Left hindlimb (tissue), 1 donor: ENCODE data around the gene MED17.
"Not testable (repeated sequence)": the region's sequence is repeated elsewhere in the genome, so short reads cannot be mapped to it uniquely, and the experiment has no call there.

Experiments
- DNase-seq: peaks from one replicate; pipeline ENCODE4 v3.0.0-alpha.2; 2018

The MED17 gene

GRCh38 chr11:93784145-93784934, at the start of gene MED17:
TSS of gene MED17 (plus strand) at chr11:93784282. CDS start at chr11:93784514, 232 bp downstream.
- DNase-seq, result peak; percentile 94

GRCh38 chr11:93734427-93735222, 49.5 kb upstream of the MED17 start:
- DNase-seq, result no peak

GRCh38 chr11:93735627-93736026, 48.5 kb upstream of the MED17 start:
- no peak for DNase-seq

GRCh38 chr11:93736129-93736528, 48.0 kb upstream of the MED17 start:
- no peak for DNase-seq

GRCh38 chr11:93737904-93738612, 46.0 kb upstream of the MED17 start:
- DNase-seq, result no peak

GRCh38 chr11:93738647-93739081, 45.4 kb upstream of the MED17 start:
- no peak for DNase-seq

GRCh38 chr11:93740031-93740729, 43.9 kb upstream of the MED17 start:
- DNase-seq, result peak; percentile 38

- DNase-seq, result peak; percentile 57
Measured at GRCh38 chr11:93740730-93741093, 43.4 kb upstream of the MED17 start.

GRCh38 chr11:93741094-93741881, 42.8 kb upstream of the MED17 start, which contains the start of the genes C11orf54 and TAF1D:
TSS of gene C11orf54 (plus strand) at chr11:93741672. CDS start at chr11:93747394, 5,722 bp downstream.
TSS of gene TAF1D (minus strand) at chr11:93741495. CDS start at chr11:93739304, 2,191 bp downstream.
- peak; percentile 98 for DNase-seq

- no peak for DNase-seq
Measured at GRCh38 chr11:93741882-93742226, 42.2 kb upstream of the MED17 start.

- DNase-seq, result no peak
Measured at GRCh38 chr11:93743291-93743690, 40.8 kb upstream of the MED17 start.

- no peak for DNase-seq
Measured at GRCh38 chr11:93744669-93745004, 39.4 kb upstream of the MED17 start.

- DNase-seq, result not testable (repeated sequence)
Measured at GRCh38 chr11:93745005-93745755, 38.9 kb upstream of the MED17 start.

- DNase-seq, result no peak
Measured at GRCh38 chr11:93746101-93746500, 38.0 kb upstream of the MED17 start.

GRCh38 chr11:93747122-93747521, 37.0 kb upstream of the MED17 start:
- DNase-seq, result no peak

- DNase-seq, result no peak
Measured at GRCh38 chr11:93751001-93751400, 33.1 kb upstream of the MED17 start.

- DNase-seq, result no peak
Measured at GRCh38 chr11:93753241-93753640, 30.8 kb upstream of the MED17 start.

GRCh38 chr11:93756748-93757147, 27.3 kb upstream of the MED17 start:
- DNase-seq, result no peak

GRCh38 chr11:93757301-93757700, 26.8 kb upstream of the MED17 start:
- DNase-seq, result no peak

GRCh38 chr11:93757924-93758865, 25.9 kb upstream of the MED17 start:
- DNase-seq, result no peak
